ENCODE results near the gene TMEM269. TPM values are rescaled to one million over a fixed set of nuclear protein-coding genes. Genes with fewer than 3 reads are reported as not detected.

The TMEM269 gene
- total and polyA plus RNA-seq, 7 donors = 0.04 TPM; not detected in 6

GRCh38 chr1:42736571-42737200 lies 48.1 kb upstream of the TMEM269 start:
- TF ChIP-seq POLR2AphosphoS5 (IDR thresholded peaks at IDR 0.05) (no peak), EP300 (IDR thresholded peaks at IDR 0.05) (no peak), CTCF (IDR thresholded peaks at IDR 0.05) (no peak), POLR2A (IDR thresholded peaks at IDR 0.05) (no peak)
- Histone ChIP-seq H3K27me3 (no peaks in the 10 kb centered on the region), H3K4me3 (no peak overlapping the region), H3K4me1 (no peaks in the 10 kb centered on the region), H3K36me3 (no peaks in the 10 kb centered on the region), H3K9me3 (no peaks in the 10 kb centered on the region), H3K27ac (no peak overlapping the region)
- DNase-seq = no peak
- intact Hi-C loops (cut with DNase I) = no loop called here
- 83 to 95% methylated on average over 8 of the region's 8 CpGs for WGBS, 2 donors

- no peak for TF ChIP-seq CTCF (IDR thresholded peaks at IDR 0.05)
- no peak for TF ChIP-seq POLR2A (IDR thresholded peaks at IDR 0.05)
- no peak for TF ChIP-seq POLR2AphosphoS5 (IDR thresholded peaks at IDR 0.05)
- no peak for TF ChIP-seq EP300 (IDR thresholded peaks at IDR 0.05)
- Histone ChIP-seq H3K27me3 (no peaks in the 10 kb centered on the region), H3K9me3 (no peaks in the 10 kb centered on the region), H3K27ac (no peak overlapping the region), H3K4me3 (no peak overlapping the region), H3K4me1 (no peaks in the 10 kb centered on the region), H3K36me3 (no peaks in the 10 kb centered on the region)
- 23 to 31% methylated on average over 5 of the region's 5 CpGs for WGBS, 2 donors
- intact Hi-C loops (cut with DNase I) = no loop called here
- DNase-seq = no peak
Observed at GRCh38 chr1:42737257-42737656, 47.5 kb upstream of the TMEM269 start.

- WGBS, 2 donors = 92 to 93% methylated on average over 21 of the region's 21 CpGs
- H3K27me3 ChIP-seq = no peaks in the 10 kb centered on the region
- H3K4me3 ChIP-seq = no peak overlapping the region
- H3K4me1 ChIP-seq = no peaks in the 10 kb centered on the region
- H3K36me3 ChIP-seq = no peaks in the 10 kb centered on the region
- TF ChIP-seq CTCF (IDR thresholded peaks at IDR 0.05) = no peak
- no peak for TF ChIP-seq POLR2A (IDR thresholded peaks at IDR 0.05)
- no peak for TF ChIP-seq POLR2AphosphoS5 (IDR thresholded peaks at IDR 0.05)
- no peak for TF ChIP-seq EP300 (IDR thresholded peaks at IDR 0.05)
- no peak overlapping the region for H3K27ac ChIP-seq
- no peak for DNase-seq
- intact Hi-C loops (cut with DNase I) = no loop called here
- H3K9me3 ChIP-seq = no peaks in the 10 kb centered on the region
Observed at GRCh38 chr1:42737986-42738677, 46.7 kb upstream of the TMEM269 start.

GRCh38 chr1:42738678-42739226 lies 46.0 kb upstream of the TMEM269 start:
- H3K27me3 ChIP-seq = no peaks in the 10 kb centered on the region
- intact Hi-C loops (cut with DNase I) = no loop called here
- H3K9me3 ChIP-seq = no peaks in the 10 kb centered on the region
- 87 to 93% methylated on average over 8 of the region's 8 CpGs for WGBS, 2 donors
- no peak for TF ChIP-seq POLR2AphosphoS5 (IDR thresholded peaks at IDR 0.05)
- TF ChIP-seq EP300 (IDR thresholded peaks at IDR 0.05) = no peak
- no peak for TF ChIP-seq CTCF (IDR thresholded peaks at IDR 0.05)
- no peak for TF ChIP-seq POLR2A (IDR thresholded peaks at IDR 0.05)
- DNase-seq = no peak
- no peak overlapping the region for H3K4me3 ChIP-seq
- H3K36me3 ChIP-seq = no peaks in the 10 kb centered on the region
- no peaks in the 10 kb centered on the region for H3K4me1 ChIP-seq
- no peak overlapping the region for H3K27ac ChIP-seq
